K562 (cell line): ENCODE data around the gene PHF21A. TPM values are rescaled to one million over a fixed set of nuclear protein-coding genes. Genes with fewer than 3 reads are reported as not detected.

Experiments
- CCAR2 ChIP-seq: fragments of 200-400 bp; formaldehyde crosslinking; IDR thresholded peaks from 2 replicates; pipeline ENCODE4 v1.6.1; 2017; ENCODE audit warnings: mild to moderate bottlenecking, low read depth, low read length
- polyA plus RNA-seq, 8 experiments: library from polyadenylated mRNA; depleted of rRNA in 4 of 8; stranded (reverse) in 5 of 8; unstranded in 3 of 8; fragments of >200 nt; fragmentation: Nextera tagmentation in 2 of 8; fragmentation: Illumina TruSeq in 1 of 8; extraction: Ambion mirVana in 2 of 8; extraction: Trizol in 1 of 8; gene quantifications; 2 replicates each; pipeline versions ENCODE4 v1.2.1 to v1.2.3, GENCODE V29; 2011 to 2014; ENCODE audit warnings: inconsistent platforms in 1 of 8, missing spikeins in 1 of 8
- total RNA-seq, 7 experiments: library from RNA; depleted of rRNA in 6 of 7; stranded (reverse); fragments of >200 nt in 6 of 7; fragmentation: Illumina TruSeq in 2 of 7; extraction: Trizol in 2 of 7; gene quantifications; 2 replicates each; pipeline versions ENCODE4 v1.2.1 to v1.2.3, GENCODE V29; 2011 to 2021; ENCODE audit warnings: low replicate concordance in 1 of 7
- TF ChIP-seq, protein P1 (sequence below), 2 experiments: fragments of 450-650 bp; formaldehyde crosslinking in 1 of 2; IDR thresholded peaks; 2 replicates each; pipeline versions ENCODE4 v1.4.0 to v1.6.1; 2014 to 2020; ENCODE audit warnings: mild to moderate bottlenecking in 2 of 2, borderline replicate concordance in 1 of 2, low read depth in 1 of 2
- TF ChIP-seq, protein P2 (sequence below): fragments of 450-650 bp; IDR thresholded peaks from 2 replicates; pipeline ENCODE4 v1.6.1; 2016; ENCODE audit warnings: mild to moderate bottlenecking, moderate library complexity

Gene PHF21A
- total and polyA plus RNA-seq, 9 of the 15 experiments (the other 6 are each of a cell fraction or from before 2014, with no cell fraction given), result 1.5 to 32.4 (median 10.7) TPM

DNA sequence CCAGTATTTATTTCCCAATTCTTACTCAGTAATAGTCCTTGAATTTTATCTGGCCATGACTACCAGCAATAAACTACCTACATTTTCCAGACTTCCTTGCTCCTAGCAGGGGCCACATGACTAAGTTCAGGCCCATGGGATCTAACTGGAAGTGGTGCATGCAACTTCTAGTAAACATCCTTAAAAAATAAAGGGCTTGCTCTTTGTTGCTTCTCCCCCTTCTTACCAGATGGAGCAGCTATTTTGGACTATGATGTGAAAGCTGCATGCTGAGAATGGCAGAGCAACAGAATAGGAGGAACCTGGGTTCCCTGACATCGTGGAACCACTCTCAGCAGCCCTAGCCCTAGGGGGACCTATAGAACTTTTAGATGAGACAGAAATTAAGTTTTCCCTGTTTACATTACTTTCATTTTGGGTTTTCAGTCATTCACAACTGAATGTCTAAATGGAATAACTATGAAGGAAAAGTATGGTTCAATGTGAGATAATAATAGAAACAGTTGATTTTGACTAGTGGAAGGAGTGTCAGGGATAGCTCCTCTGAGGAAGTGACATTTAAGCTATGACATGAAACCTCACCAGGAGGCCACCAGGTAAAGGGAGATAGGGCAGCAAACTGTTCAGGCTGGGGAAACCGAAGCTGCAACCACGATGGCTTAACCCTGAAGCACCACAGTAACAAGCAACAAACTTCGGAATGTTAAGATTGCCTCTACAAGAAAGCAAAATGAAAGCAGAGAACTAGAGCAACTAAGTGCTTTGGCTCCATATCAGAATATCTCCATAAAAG lies 48.9 kb downstream of the PHF21A start (continued):
- TF ChIP-seq, protein P1, sequence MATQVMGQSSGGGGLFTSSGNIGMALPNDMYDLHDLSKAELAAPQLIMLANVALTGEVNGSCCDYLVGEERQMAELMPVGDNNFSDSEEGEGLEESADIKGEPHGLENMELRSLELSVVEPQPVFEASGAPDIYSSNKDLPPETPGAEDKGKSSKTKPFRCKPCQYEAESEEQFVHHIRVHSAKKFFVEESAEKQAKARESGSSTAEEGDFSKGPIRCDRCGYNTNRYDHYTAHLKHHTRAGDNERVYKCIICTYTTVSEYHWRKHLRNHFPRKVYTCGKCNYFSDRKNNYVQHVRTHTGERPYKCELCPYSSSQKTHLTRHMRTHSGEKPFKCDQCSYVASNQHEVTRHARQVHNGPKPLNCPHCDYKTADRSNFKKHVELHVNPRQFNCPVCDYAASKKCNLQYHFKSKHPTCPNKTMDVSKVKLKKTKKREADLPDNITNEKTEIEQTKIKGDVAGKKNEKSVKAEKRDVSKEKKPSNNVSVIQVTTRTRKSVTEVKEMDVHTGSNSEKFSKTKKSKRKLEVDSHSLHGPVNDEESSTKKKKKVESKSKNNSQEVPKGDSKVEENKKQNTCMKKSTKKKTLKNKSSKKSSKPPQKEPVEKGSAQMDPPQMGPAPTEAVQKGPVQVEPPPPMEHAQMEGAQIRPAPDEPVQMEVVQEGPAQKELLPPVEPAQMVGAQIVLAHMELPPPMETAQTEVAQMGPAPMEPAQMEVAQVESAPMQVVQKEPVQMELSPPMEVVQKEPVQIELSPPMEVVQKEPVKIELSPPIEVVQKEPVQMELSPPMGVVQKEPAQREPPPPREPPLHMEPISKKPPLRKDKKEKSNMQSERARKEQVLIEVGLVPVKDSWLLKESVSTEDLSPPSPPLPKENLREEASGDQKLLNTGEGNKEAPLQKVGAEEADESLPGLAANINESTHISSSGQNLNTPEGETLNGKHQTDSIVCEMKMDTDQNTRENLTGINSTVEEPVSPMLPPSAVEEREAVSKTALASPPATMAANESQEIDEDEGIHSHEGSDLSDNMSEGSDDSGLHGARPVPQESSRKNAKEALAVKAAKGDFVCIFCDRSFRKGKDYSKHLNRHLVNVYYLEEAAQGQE (IDR thresholded peaks at IDR 0.05; ENCODE audit: borderline replicate concordance), result no peak
- TF ChIP-seq, protein P1 (CRISPR knock-in tag; IDR thresholded peaks at IDR 0.05; ENCODE audit: low read depth), result no peak
- no peak for TF ChIP-seq CCAR2
- TF ChIP-seq, protein P2, sequence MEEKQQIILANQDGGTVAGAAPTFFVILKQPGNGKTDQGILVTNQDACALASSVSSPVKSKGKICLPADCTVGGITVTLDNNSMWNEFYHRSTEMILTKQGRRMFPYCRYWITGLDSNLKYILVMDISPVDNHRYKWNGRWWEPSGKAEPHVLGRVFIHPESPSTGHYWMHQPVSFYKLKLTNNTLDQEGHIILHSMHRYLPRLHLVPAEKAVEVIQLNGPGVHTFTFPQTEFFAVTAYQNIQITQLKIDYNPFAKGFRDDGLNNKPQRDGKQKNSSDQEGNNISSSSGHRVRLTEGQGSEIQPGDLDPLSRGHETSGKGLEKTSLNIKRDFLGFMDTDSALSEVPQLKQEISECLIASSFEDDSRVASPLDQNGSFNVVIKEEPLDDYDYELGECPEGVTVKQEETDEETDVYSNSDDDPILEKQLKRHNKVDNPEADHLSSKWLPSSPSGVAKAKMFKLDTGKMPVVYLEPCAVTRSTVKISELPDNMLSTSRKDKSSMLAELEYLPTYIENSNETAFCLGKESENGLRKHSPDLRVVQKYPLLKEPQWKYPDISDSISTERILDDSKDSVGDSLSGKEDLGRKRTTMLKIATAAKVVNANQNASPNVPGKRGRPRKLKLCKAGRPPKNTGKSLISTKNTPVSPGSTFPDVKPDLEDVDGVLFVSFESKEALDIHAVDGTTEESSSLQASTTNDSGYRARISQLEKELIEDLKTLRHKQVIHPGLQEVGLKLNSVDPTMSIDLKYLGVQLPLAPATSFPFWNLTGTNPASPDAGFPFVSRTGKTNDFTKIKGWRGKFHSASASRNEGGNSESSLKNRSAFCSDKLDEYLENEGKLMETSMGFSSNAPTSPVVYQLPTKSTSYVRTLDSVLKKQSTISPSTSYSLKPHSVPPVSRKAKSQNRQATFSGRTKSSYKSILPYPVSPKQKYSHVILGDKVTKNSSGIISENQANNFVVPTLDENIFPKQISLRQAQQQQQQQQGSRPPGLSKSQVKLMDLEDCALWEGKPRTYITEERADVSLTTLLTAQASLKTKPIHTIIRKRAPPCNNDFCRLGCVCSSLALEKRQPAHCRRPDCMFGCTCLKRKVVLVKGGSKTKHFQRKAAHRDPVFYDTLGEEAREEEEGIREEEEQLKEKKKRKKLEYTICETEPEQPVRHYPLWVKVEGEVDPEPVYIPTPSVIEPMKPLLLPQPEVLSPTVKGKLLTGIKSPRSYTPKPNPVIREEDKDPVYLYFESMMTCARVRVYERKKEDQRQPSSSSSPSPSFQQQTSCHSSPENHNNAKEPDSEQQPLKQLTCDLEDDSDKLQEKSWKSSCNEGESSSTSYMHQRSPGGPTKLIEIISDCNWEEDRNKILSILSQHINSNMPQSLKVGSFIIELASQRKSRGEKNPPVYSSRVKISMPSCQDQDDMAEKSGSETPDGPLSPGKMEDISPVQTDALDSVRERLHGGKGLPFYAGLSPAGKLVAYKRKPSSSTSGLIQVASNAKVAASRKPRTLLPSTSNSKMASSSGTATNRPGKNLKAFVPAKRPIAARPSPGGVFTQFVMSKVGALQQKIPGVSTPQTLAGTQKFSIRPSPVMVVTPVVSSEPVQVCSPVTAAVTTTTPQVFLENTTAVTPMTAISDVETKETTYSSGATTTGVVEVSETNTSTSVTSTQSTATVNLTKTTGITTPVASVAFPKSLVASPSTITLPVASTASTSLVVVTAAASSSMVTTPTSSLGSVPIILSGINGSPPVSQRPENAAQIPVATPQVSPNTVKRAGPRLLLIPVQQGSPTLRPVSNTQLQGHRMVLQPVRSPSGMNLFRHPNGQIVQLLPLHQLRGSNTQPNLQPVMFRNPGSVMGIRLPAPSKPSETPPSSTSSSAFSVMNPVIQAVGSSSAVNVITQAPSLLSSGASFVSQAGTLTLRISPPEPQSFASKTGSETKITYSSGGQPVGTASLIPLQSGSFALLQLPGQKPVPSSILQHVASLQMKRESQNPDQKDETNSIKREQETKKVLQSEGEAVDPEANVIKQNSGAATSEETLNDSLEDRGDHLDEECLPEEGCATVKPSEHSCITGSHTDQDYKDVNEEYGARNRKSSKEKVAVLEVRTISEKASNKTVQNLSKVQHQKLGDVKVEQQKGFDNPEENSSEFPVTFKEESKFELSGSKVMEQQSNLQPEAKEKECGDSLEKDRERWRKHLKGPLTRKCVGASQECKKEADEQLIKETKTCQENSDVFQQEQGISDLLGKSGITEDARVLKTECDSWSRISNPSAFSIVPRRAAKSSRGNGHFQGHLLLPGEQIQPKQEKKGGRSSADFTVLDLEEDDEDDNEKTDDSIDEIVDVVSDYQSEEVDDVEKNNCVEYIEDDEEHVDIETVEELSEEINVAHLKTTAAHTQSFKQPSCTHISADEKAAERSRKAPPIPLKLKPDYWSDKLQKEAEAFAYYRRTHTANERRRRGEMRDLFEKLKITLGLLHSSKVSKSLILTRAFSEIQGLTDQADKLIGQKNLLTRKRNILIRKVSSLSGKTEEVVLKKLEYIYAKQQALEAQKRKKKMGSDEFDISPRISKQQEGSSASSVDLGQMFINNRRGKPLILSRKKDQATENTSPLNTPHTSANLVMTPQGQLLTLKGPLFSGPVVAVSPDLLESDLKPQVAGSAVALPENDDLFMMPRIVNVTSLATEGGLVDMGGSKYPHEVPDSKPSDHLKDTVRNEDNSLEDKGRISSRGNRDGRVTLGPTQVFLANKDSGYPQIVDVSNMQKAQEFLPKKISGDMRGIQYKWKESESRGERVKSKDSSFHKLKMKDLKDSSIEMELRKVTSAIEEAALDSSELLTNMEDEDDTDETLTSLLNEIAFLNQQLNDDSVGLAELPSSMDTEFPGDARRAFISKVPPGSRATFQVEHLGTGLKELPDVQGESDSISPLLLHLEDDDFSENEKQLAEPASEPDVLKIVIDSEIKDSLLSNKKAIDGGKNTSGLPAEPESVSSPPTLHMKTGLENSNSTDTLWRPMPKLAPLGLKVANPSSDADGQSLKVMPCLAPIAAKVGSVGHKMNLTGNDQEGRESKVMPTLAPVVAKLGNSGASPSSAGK, result no peak
